Right lobe of liver (tissue), 4 donors: ENCODE data around the gene BMP7.

ENCODE experiments used
- CTCF ChIP-seq, 4 donors: fragments of 200-600 bp in 3 of 4; fragments of 450-650 bp in 1 of 4; IDR thresholded peaks; one replicate each; pipeline versions ENCODE4 v1.5.1 to v1.8.0; 2016 to 2022; ENCODE audit warnings: antibody characterized with exemption in 4 of 4, mild to moderate bottlenecking in 2 of 4
- POLR2A ChIP-seq: fragments of 450-650 bp; IDR thresholded peaks from one replicate; pipeline ENCODE4 v1.6.1; 2017; ENCODE audit warnings: antibody characterized with exemption, mild to moderate bottlenecking
- donor health status: DM: no; HTN: no; CAD: no.
- donor health status: DM: no; HTN: no; CAD: no.
- donor health status: DM: no; HTN: yes; CAD: no.

GRCh38 chr20:57155415-57155814 lies 111.0 kb downstream of the BMP7 start:
- TF ChIP-seq CTCF (IDR thresholded peaks at IDR 0.05) (no peak), POLR2A (no peak)
